ENCODE measurements around the gene DOCK10. TPM values are rescaled to one million over a fixed set of nuclear protein-coding genes. Genes with fewer than 3 reads are reported as not detected.

The DOCK10 gene
- total and polyA plus RNA-seq, 2 donors (not counting 3 experiments of a cell fraction or from before 2014, with no cell fraction given): 5.8 to 23.0 TPM

GRCh38 chr2:224869601-224870233 lies 172.6 kb downstream of the DOCK10 start:
- DNase-seq (ENCODE audit: low read depth, low spot score): no peak
- Histone ChIP-seq H3K4me3 (replicated peaks in 1 of 3; ENCODE audit: insufficient read depth in 1 of 3, low read depth in 1 of 3, low read length in 3 of 3) (no peak overlapping the region), H3K9me1 (replicated peaks; ENCODE audit: control insufficient read depth, extremely low read depth, insufficient read depth, low read length) (no peaks in the 10 kb centered on the region), H3K4me1 (ENCODE audit: control insufficient read depth, extremely low read depth, insufficient read depth, low read length) (no peaks in the 10 kb centered on the region), H3K36me3 (ENCODE audit: control insufficient read depth in 2 of 2, extremely low read depth in 1 of 2, insufficient read depth in 2 of 2, low read length in 2 of 2) (peaks cover 0 to 8% of the 10 kb centered on the region in 2 experiments), H4K20me1 (replicated peaks; ENCODE audit: control insufficient read depth, extremely low read depth, insufficient read depth, low read length) (no peaks in the 10 kb centered on the region), H3K27ac (ENCODE audit: insufficient read depth, low read depth, low read length) (no peak overlapping the region), H2AFZ (ENCODE audit: low read depth, low read length) (no peak overlapping the region), H3K9ac (replicated peaks; ENCODE audit: extremely low read depth, insufficient read depth, low read length) (no peak overlapping the region), H3K9me3 (replicated peaks; ENCODE audit: control insufficient read depth, insufficient read depth, low read length) (no peaks in the 10 kb centered on the region), H3K4me2 (ENCODE audit: insufficient read depth, low read length) (no peak overlapping the region), H3K79me2 (ENCODE audit: control insufficient read depth, insufficient read depth, low read length) (no peaks in the 10 kb centered on the region), H3K27me3 (ENCODE audit: control insufficient read depth in 2 of 2, insufficient read depth in 2 of 2, low read length in 2 of 2) (no peaks in the 10 kb centered on the region)
- no peak for TF ChIP-seq GATA2 (IDR thresholded peaks at IDR 0.05; ENCODE audit: insufficient read depth, insufficient read length, low read depth, low read length)
- TF ChIP-seq EZH2 (IDR thresholded peaks at IDR 0.05; ENCODE audit: borderline replicate concordance, low read depth, low read length, severe bottlenecking): no peak
- no peak for TF ChIP-seq MAX (IDR thresholded peaks at IDR 0.05; ENCODE audit: insufficient read depth, insufficient read length)
- no peak for TF ChIP-seq POLR2A (IDR thresholded peaks at IDR 0.05; ENCODE audit: low read depth, low read length)
- TF ChIP-seq JUN (IDR thresholded peaks at IDR 0.05; ENCODE audit: borderline replicate concordance, insufficient read depth, insufficient read length, low read depth): no peak
- TF ChIP-seq FOS (IDR thresholded peaks at IDR 0.05; ENCODE audit: borderline replicate concordance, insufficient read depth, low read length): no peak
- no peak for TF ChIP-seq MYC (IDR thresholded peaks at IDR 0.05; ENCODE audit: low read depth, low read length)
- no peak for TF ChIP-seq CTCF (IDR thresholded peaks at IDR 0.05; ENCODE audit: extremely low read depth in 1 of 2, insufficient read depth in 1 of 2, low read depth in 1 of 2, low read length in 2 of 2)
- TF ChIP-seq POLR2AphosphoS5 (IDR thresholded peaks at IDR 0.05; ENCODE audit: insufficient read depth, low read depth, low read length): no peak
- no peak for FAIRE-seq
- intact Hi-C loops (cut with micrococcal nuclease): no loop called here
- no TSS peak for BruUV-seq (replicated peaks)
- POLR2A ChIA-PET: no interaction called here
- dilution Hi-C loops (cut with MboI; ENCODE audit: extremely low pct_ligation_motif_present, low sequenced_read_pairs): no loop called here
- CTCF ChIA-PET: no interaction called here
